Fibroblast of gingiva (primary cell): ENCODE data around the gene HOXB5.

ENCODE experiments used
- DNase-seq: peaks from one replicate; pipeline ENCODE4 v3.0.0-alpha.2; 2011; ENCODE audit warnings: low read depth

HOXB5 gene

DNA sequence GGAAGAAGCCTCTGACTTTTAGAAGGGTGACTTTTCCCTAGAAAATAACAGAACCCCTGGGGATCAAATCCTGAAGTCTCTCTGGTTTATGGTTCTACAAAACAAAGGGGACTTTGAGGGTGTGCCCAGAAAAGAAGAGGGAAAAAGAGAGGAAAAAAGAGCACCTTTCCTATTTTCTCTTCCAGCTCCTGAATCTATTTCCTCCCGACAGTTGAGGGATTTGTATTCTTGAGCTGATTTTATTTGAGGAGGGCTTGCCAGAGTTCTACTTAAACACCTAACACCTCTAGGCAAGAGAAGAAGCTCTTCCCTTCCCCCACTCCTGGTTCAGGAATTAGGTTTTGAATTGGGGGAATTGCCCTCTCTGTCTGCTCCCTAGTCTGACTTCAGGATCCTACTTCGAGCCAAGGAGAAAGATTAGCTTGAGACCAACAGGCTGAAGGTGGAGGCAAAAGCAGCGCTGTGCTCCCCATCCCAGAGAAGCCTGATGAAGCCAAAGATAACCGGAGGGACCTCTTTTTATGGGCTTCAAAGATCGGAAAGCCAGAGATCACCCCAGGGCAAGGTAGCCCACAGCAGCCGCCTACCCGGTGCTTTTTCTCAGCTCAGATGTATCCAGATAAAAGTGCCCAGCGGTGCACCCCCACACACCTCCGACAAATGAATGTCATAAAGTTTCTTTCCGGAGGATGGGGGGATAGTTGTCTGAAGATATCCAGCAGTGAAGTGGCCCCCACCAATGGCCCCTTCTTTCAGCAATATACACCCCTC lies 4.3 kb downstream of the HOXB5 start:
- DNase-seq: no peak

DNA sequence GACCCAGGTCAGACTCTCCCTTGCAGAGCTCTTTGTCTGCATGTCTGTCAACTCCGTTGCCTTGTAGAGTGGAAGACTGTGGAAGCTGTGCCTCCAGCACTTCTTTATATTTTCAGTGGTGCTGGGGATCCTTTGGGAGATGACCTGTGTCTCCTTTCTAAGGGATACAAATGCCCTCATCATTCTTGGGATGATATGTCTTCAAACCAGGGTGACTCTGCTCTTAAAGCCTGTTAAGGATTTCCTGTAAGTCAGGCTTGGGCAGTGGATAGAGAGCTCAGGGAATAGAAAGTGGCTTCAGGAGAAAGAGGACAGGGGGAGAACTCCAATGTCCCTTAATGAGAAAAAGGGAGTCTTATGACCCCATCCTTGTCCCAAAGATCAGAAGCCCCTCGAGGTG lies 5.1 kb downstream of the HOXB5 start:
- no peak for DNase-seq

DNA sequence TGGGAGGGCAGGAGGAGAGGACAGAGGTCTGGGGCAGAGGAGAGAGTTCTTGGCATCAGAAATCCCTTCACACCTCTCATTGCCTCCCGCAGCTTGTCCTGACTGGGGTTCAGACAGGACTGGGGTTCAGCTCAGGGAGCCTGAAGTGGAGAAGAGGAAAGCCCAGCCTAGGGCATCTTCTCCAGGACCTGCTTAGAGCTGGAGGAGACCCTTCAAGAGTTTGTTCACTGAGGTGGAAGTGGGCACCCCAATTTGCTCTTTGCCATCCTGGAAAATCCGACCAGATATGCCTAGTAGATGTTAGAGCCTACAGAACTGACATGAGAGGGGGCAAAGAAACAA lies 5.5 kb downstream of the HOXB5 start:
- no peak for DNase-seq

DNA sequence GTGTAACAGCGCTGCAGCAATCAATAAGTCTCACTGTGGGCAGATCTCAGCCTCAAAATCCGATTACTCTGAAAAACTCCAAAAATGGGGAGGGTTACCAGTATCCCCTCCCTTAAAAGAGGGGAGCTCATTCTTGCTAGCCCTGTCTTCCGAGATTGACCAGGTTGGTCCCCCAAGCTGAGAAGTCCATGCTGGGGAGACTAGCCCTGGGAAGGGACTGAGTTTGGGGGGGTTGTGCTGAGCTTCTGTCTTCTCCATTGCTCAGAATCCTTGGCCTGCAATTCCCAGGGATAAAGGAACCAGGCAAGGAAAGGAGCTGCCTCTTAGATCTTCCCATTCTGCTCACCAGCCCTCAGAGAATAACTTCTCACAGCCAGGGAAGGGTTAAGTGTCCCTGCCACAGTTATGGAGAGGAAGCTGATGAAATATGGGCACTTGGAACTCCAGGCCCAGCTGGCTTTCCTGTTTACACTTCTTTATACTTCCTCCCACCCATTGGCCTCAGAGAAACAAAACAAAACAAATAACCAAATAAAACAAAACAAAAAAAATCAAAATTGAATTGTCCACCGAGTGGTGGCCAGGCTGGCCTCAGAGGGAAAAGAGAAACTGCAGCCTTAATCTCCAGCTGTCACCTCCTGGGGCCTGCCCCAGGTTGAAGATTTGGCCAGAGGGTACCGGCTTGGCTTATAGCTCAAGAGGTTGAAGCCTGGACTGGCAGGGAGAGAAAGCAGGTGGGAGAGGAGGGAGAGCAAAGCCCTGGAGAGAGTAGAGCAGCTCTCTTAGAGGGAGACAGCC lies 6.1 kb downstream of the HOXB5 start:
- no peak for DNase-seq

DNA sequence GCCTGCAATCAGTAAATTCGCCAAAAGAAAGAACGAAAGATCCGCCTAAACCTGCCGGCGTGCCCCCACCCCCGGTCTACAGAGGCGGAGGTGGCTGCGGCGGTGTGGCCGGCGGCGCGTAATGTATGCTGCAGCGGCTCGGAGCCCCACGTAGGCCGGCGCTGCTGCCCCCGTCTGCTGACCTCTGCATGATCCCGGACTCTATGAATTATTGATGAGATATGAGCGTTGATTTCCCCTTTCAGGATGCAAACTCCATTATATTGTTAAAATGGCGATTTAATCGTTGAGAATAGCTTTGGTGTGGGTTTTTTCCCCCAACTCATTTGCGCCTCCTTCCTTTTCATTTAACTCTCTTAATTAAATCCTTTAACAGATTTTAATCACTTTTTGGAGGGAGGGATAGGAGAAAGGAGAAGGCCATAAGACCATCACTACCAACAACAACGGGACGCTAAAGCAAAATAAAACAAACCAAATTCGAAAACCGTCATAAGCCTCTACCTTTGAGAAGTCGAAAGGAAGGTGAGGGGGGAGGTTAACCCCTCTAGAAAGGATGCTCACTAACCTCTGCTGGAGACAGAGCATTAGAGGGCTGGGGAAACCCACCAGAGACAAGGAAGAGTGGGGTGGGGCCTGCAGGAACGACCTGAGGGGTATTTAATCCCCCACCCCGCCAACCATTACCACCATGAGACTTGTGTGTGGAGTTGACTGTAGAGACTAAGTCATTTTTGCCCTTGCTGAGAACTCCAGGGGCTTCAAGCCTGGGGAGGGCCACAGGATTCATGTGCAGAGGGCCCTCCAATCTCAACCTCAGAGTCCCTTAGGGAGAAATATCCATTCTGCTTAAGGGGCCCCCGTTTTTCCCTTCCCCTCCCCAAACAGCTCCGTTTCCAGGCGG lies 7.0 kb downstream of the HOXB5 start:
- no peak for DNase-seq

DNA sequence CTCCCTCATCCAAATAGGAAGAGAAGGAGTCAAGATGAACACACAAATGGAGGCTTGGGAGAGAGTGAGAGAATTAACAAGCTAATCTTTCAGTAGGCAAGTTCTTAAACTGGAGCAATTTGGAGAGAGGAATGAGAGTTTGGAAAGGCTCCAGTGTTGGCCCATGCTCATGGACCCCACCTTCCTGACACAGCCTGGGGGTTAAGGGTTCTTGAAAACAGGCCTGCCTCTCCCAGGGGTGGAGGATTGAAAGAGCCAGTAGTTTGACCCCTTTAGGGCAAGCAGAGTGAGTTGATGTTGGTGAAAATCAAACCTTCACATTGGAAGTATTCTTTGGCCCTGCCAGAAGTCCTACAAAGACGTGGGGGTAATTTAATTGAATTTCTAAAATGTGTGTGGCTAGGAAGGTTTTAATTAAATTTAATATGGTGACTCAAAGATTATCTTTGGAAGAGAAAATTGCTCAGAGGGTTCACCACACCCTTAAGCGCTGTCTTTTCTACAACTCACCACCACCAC lies 9.3 kb downstream of the HOXB5 start:
- no peak for DNase-seq

DNA sequence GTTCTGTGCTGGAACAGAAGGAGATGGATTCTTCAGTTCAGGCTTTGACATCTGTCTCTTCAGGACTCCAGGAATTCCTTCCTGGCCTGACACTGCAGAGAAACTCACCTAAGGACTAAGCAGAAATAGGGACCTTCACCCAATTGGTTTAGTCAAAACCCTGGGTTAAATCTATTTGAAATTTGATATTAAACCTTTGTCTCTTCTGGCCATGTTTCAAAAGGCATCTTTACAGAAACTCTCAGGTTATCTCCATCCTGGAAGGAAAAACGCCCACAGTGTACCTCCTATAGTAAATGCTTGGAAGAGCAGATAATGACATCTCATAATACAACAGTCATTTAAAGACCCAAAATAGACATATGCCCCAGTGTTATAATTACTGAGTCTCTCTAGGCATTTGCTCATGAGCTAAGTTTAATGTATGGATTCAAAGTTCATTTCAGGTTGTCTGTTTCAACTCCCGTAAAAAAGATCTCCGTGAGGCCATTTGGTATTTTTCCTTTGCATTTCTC lies 9.8 kb downstream of the HOXB5 start:
- DNase-seq: no peak

DNA sequence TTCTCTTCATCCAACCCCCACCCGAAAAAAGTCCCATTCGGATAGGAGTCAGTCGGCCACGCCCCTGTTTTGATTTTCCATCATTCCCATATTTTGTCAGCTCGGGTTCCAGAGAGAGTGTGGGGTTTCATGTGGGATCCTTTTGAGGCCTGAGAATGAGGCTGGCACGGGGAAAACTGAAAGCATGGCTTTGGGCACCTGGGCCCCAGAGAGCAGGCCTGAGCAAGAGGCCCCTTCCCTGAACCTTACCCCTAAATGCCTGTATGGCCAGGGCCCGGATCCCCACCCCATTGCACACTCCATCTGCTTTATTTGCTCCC lies 10.9 kb downstream of the HOXB5 start:
- DNase-seq: no peak

DNA sequence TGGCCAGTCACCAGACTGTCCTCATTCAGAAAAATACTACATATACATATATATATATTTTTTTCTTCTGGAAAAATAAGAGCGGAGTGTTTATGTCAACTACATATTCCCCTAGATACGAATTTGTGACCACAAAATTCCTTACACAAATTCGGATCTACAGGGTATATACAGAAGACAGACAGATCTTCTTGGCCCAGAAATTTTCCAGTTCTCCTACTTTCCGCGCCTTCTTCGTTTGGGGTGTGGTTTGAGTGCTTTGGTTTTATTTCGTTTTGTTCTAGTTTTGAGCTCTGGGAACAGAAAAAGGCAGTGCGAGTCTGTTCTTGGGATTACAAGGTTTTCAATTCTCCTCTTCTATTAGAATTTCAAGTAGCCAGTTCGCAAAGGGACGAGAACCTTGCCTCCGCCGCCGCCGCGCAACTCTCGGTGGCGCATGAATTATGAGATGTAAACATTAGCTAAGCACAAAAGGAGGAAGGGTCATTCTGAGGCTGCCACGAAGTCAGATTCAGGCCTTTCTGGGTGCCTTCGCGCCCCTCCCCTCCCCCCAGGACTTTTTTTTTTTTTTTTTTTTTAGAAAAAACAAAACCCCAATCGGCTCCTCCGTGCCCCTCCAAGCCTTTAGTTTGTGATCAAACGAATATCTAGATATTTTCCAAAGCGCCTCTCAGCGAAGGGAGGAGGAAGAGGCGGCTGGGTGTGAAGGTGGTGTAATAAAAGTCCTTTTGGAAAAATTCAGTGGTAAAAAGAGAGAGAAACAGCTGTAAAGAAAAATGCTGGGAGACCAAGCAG lies 13.6 kb downstream of the HOXB5 start:
- no peak for DNase-seq

DNA sequence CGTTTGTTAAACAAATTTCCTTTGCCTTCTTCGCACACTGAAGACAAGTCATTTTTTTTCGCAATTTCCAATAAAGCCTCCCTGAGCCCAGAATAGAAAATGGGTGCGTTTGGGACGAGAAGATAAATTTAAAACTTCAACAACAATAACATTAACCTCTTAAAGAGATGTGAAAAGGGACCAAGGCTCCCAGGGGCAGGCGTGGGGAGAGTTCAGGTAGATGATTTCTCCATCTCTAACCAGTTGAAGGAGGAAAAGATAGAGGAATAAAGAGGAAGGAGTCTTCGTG lies 14.2 kb downstream of the HOXB5 start:
- no peak for DNase-seq

DNA sequence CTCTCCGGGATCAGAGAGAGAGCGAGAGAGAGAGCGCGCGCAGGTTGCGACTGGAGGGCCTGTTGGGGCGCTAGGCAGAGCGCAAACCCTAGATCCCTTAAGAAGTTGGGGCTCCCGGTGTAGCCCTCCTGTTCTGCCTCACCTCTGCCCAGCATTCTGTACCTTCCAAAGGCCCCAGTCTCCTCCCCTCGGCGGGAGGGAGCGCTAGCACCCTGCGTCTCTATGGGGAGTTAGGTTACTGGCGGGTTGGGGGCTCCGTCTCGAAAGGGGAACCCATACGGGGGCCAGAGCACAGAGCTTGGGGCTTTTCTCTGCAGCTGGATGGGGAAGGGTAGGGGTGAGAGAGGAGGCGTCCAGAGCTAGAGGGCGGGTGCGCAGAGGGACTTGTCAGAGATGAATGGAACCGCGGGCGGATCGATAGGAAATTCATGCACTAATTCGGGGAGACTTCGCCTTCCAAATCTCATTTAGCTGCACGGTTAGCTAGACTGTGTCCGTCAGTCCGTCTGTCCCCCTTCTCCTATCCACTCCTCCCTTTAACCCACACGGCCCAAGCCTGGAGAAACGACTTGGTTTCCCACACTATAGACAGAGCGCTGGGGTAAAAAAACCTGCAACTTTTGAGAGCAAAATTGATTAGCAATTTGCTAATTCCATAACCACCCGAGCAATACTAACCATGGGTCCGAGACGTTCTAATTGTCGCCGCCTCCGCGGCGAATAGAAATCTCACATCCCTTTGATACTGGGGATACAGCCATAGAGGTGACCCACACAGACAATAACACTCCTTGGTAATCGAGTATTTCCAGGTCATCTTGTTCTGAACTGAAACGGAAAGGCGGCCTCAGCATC lies 14.7 kb downstream of the HOXB5 start:
- DNase-seq: no peak

DNA sequence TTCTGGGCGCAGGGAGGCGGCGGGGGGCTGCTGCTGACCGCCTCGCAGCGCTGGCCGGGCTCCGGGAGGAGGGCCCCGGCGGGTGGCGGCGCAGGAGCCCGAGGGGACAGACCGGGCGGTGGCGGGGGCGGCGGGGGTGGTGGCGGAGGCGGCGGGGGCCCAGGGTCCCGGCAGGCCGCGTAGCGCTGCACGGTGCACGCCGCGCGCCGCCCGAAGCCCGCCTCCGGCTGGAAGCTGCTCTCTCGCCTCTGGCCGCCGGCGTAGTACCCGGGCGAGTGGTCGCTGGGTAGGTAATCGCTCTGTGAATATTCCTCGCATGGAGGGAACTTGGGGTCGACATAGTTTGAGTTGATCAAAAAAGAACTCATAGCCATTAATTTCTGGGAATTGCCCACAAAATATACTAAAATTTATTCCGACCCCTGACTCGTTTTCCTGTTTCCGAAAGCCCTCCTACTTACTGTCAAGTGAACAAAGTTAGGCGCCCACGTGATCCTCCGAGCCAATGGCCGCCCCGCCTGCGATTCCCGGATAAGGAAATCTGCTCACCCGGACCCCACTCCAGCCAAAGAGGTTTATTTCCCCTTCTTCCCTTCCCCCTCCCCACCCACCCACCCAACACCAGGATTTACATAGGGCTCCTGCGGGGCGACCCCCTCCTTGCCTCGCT lies 15.5 kb downstream of the HOXB5 start, which contains the start of gene HOXB4:
Gene HOXB4, minus strand, starts transcription at position 405 of the 670 bp plus-strand sequence. Its CDS starts 31 bp downstream, at position 374.
- DNase-seq: no peak

DNA sequence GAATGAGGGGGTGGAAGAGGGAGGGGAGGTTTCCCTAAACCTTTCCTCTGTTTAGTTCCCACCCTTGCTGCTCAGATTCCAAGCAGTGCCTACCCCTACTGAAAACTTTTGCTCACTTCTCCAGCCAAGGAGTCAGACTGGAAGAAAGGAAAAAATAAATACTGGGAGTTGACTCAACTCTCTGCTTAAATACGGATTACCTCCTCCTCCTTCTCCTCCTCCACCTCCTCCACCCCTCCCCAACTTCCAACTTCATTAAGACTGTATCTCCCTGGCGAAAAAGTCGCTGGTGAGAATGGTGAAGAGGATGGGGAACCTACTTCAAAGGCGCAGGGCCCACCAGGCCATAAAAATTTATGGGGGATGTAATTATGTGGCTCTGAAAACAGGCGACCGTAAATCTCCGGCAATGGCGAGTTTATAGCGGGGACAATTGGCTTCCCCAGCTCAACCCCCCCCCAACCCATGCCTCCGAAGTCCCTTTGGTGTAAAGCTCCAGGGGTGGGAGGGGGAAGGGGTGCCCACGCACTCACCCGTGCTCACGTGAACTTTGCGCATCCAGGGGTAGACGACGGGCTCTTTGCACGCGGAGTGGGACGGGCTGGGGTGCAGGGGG lies 16.1 kb downstream of the HOXB5 start:
- no peak for DNase-seq

DNA sequence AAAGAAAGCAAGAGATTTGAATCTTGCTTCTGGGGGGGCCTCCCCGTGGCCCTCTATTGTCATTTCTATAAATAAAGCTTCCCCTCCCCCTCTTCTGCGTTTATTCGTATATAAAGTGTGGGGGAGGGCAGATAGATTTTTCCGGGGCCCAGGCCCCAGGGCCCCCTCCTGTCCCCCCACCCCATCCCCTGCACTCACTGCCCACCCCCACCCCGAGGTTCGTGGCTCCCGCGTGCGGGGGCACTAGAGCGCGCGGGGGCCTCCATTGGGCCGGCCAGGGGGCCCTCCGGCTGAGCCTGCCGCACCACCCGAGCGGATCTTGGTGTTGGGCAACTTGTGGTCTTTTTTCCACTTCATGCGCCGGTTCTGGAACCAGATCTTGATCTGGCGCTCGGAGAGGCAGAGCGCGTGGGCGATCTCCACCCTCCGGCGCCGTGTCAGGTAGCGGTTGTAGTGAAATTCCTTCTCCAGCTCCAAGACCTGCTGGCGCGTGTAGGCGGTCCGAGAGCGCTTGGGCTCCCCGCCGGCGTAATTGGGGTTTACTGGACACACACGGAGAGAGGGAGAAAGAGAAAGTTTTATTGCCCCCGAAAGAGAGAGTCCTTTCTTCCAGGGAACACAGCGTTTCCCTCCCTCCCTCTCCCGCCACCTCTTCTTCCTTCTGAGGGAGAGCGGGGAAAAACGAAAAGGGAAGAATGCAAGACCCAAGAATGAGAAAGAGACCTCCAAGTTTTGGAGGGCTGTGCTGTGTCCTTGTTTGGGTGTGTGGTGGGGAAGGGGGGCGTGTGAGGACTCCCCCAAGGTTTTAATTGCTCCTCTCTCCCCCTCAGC lies 16.9 kb downstream of the HOXB5 start:
- no peak for DNase-seq

DNA sequence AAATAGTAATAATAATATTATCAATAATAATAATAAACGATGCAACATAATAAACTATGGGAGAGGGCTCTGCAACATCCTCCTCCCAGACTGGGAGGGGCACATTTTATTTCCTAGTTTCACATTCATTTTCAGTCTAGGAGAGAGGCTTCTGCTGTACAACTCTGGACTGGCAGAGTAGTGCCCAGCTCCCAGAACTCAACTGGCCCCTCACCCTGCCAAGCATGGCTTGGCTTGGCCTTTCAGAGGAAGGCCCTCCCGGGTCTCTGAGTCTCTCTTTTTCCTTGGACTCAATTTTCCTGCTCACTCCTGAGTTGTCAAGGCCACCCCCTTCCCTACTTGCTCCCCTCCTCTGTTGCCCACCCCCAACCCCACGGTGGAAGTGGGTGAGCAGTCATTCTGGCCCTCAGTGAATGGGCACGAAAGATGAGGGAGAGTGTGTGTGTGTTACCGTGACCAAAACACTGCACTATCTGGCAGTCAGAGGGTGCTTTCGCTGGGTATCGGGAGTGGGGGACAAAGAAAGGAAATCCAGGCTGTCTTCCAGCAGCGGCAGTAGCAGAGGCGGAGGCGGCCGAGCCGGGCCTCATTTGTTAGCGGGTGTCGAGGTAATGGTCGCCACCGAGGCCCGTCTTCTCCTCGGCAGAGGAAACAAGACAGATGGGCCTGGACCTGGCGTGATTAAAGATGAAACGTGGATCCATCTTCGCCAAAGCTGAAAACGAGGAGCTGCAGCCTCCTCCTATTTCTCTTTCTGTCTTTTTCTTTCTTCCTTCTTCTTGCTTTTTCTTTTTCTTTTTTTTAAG lies 17.7 kb downstream of the HOXB5 start:
- DNase-seq: no peak

DNA sequence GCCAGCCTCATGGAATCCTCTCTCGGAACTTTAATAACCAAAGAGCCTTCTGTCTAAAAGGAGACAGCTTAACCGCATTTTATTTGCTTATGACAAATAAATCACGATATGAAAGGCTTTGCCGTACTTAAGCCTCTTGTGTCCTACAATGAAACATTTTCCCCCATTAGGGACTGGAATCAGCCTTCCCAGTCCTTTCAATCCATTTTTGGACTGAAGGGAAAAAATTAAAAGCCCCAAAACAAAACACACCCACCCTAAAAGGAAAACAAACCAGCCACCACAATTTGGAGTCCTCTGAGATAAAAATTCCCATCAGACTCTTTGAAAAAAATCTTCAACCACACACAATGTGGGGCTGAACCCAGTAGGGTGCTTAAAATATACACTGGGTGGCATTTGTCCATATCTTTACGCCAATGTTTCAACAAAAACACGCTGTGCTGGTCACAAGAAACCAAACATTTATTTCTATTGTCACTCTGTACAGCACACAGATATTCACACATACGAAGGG lies 18.5 kb downstream of the HOXB5 start:
- DNase-seq: no peak

DNA sequence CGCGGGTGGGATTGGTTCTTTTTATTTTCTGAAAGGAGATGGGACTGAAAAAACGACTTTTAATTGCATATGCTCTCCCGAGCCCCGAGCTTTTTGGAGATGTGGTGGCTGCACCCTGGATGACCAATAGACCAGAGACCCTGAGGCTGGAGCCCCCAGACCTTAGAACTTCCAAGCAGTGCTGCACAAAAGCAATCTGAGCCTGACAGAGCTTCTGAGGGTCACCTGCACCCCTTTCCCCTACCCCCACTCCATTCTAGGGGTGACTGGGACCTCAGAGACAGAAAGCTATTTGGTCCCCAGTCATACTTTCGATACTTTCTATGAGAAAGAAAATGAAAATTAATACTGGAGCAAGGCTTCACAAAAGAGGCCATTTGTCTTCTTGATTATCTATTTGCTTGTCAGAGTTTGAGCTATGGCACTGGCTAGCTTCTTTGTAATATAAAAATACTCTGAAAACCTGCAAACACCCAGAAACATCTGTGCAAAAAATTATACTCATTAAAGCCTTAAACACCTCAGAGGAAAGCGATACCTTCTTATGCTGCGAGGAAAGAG lies 19.0 kb downstream of the HOXB5 start:
- DNase-seq: no peak
